Caco-2 (cell line): ENCODE measurements around the gene C22orf15. TPM values are rescaled to one million over a fixed set of nuclear protein-coding genes. Genes with fewer than 3 reads are reported as not detected.

ENCODE experiments used
- BruUV-seq: library from RNA; stranded (reverse); fragments of 400-500 nt; replicated peaks from 2 replicates; lab custom pipeline; 2021; lab: Mats Ljungman, UMichigan
- CTCF ChIA-PET: fragments of 300-600 bp; sonication (Branson Sonifier 250); formaldehyde crosslinking; loops from one replicate; lab custom pipeline; 2022; ENCODE audit warnings: antibody characterized with exemption; lab: Charles Lee
- POLR2A ChIA-PET: fragments of 300-600 bp; sonication (Branson Sonifier 250); formaldehyde crosslinking; loops from one replicate; lab custom pipeline; 2022; ENCODE audit warnings: antibody characterized with exemption; lab: Charles Lee
- DNase-seq, 2 experiments: peaks; one replicate each; pipeline versions ENCODE4 v3.0.0 to v3.0.0-alpha.2; 2020 to 2022
- H3K27me3 ChIP-seq: replicated peaks from 2 replicates; pipeline ENCODE4 v1.6.0; 2011; ENCODE audit warnings: low read length; ENCODE audit not compliant: control insufficient read depth, insufficient read depth
- H3K36me3 ChIP-seq: 2 replicates; pipeline ENCODE4 v1.5.1; 2011; ENCODE audit warnings: low read length; ENCODE audit not compliant: control insufficient read depth, insufficient read depth
- H3K4me1 ChIP-seq: fragments of 250-450 bp; sonication (Bioruptor Pico); 2 replicates; pipeline ENCODE4 v1.5.1; 2020; ENCODE audit warnings: mild to moderate bottlenecking
- H3K4me3 ChIP-seq: 2 replicates; pipeline ENCODE4 v1.5.1; 2011; ENCODE audit warnings: low read depth, mild to moderate bottlenecking, control low read depth, low read length
- H3K9me3 ChIP-seq: fragments of 250-450 bp; sonication (Bioruptor Pico); 2 replicates; pipeline ENCODE4 v1.5.1; 2020; ENCODE audit warnings: mild to moderate bottlenecking, moderate library complexity
- H3K27ac Mint-ChIP-seq: one replicate; pipeline ENCODE4 v1.8.0; 2022; ENCODE audit warnings: mixed read lengths; ENCODE audit not compliant: unreplicated experiment
- H3K27me3 Mint-ChIP-seq: one replicate; pipeline ENCODE4 v1.8.0; 2022; ENCODE audit warnings: mixed read lengths; ENCODE audit not compliant: insufficient read depth, unreplicated experiment
- H3K36me3 Mint-ChIP-seq: one replicate; pipeline ENCODE4 v1.8.0; 2022; ENCODE audit warnings: mild to moderate bottlenecking, mixed read lengths; ENCODE audit not compliant: insufficient read depth, unreplicated experiment
- H3K4me1 Mint-ChIP-seq: one replicate; pipeline ENCODE4 v1.8.0; 2022; ENCODE audit warnings: low read depth, mixed read lengths; ENCODE audit not compliant: unreplicated experiment
- H3K4me3 Mint-ChIP-seq: one replicate; pipeline ENCODE4 v1.8.0; 2022; ENCODE audit warnings: mild to moderate bottlenecking, moderate library complexity, mixed read lengths; ENCODE audit not compliant: unreplicated experiment
- H3K9me3 Mint-ChIP-seq: one replicate; pipeline ENCODE4 v1.8.0; 2022; ENCODE audit warnings: mixed read lengths; ENCODE audit not compliant: unreplicated experiment
- intact Hi-C: fragments of 100-400 bp; cut with micrococcal nuclease; formaldehyde crosslinking; loops from one replicate; pipeline ENCODE4 v1.10.0; 2022; ENCODE audit not compliant: unreplicated experiment
- total RNA-seq: library from RNA; stranded (reverse); gene quantifications from 2 replicates; pipeline ENCODE4 v1.2.3, GENCODE V29; 2022
- TF ChIP-seq, protein P1 (sequence below), 2 experiments: fragments of 200-600 bp in 1 of 2; IDR thresholded peaks; 1 replicate in 1 of 2; 2 replicates in 1 of 2; pipeline versions ENCODE4 v1.5.1 to v1.8.0; 2011 to 2022; ENCODE audit warnings: antibody characterized with exemption in 1 of 2, control low read depth in 1 of 2, inconsistent platforms in 1 of 2, low read depth in 1 of 2, low read length in 1 of 2, mild to moderate bottlenecking in 1 of 2, moderate library complexity in 1 of 2; ENCODE audit not compliant: insufficient read depth in 1 of 2, severe bottlenecking in 1 of 2, unreplicated experiment in 1 of 2

The C22orf15 gene
- total RNA-seq, 1 experiment from 2014 or later: not detected

DNA sequence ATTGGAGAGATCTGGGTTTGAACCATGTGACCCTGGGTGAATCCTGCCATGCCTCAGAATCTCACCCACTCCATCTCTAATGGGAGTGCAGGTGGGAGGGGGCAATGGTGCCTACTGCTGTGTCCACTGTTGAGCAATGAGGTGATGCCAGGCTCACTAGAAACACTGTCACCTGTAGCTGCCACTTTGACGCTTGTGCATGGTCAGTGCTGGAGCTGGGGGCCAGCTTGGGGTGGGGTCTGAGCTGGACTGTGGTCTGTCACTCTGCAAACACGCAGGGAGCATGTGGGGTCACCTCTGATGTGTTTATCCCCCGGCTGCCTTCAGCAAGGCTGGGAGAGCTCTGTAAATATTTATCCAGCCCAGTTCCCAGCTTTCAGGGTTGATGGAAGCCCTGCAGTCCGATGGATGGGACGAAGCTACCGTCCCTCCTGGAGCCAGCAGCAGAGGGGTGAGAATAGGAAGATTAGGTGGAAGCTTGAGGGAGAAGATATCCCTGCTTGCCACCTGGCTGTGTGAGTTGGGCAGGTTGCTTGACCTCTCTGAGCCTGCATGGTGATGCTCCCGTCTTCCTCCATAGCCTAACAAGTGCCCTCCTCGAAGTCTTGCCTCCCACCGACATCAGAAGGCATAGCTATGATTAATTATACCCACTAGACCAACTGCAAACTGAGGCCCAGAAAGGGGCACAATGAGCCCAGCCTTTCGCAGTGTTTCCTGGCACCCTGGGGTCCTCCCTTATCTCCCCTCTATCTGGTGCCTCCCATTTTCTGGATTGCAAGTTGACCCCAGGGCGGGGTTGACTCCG is 11.5 kb downstream of the C22orf15 start:
- peaks cover 18% of the 10 kb centered on the region for H3K4me1 Mint-ChIP-seq
- TF ChIP-seq, protein P1, sequence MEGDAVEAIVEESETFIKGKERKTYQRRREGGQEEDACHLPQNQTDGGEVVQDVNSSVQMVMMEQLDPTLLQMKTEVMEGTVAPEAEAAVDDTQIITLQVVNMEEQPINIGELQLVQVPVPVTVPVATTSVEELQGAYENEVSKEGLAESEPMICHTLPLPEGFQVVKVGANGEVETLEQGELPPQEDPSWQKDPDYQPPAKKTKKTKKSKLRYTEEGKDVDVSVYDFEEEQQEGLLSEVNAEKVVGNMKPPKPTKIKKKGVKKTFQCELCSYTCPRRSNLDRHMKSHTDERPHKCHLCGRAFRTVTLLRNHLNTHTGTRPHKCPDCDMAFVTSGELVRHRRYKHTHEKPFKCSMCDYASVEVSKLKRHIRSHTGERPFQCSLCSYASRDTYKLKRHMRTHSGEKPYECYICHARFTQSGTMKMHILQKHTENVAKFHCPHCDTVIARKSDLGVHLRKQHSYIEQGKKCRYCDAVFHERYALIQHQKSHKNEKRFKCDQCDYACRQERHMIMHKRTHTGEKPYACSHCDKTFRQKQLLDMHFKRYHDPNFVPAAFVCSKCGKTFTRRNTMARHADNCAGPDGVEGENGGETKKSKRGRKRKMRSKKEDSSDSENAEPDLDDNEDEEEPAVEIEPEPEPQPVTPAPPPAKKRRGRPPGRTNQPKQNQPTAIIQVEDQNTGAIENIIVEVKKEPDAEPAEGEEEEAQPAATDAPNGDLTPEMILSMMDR (IDR thresholded peaks at IDR 0.05; ENCODE audit: insufficient read depth in 1 of 2, low read depth in 1 of 2, low read length in 1 of 2, severe bottlenecking in 1 of 2, unreplicated experiment in 1 of 2): no peak
- Histone ChIP-seq H3K9me3 (no peaks in the 10 kb centered on the region), H3K36me3 (no peaks in the 10 kb centered on the region), H3K4me1 (peaks cover 38% of the 10 kb centered on the region), H3K4me3 (no peak overlapping the region), H3K27me3 (no peaks in the 10 kb centered on the region)
- intact Hi-C loops: no loop called here
- DNase-seq: peak in 1 of 2 experiments; percentile 31
- ChIA-PET CTCF (interaction anchor here (0.7 to 1.1 kb wide), 3 partner anchors 74 to 120 kb away, joined by 3 to 5 read pairs (median 3); partner anchors contain the start of genes MIF and SLC2A11), POLR2A (interaction anchor here (0.5 to 1.2 kb wide), 4 partner anchors 13 to 132 kb away, joined by 3 to 7 read pairs (median 4); partner anchors contain the start of gene ZNF70)
- H3K4me3 Mint-ChIP-seq: peak overlapping the region; percentile 67
- no TSS peak for BruUV-seq
- H3K27me3 Mint-ChIP-seq: no peaks in the 10 kb centered on the region
- H3K36me3 Mint-ChIP-seq: peaks cover 8% of the 10 kb centered on the region
- no peaks in the 10 kb centered on the region for H3K9me3 Mint-ChIP-seq
- peak overlapping the region; percentile 84 for H3K27ac Mint-ChIP-seq

DNA sequence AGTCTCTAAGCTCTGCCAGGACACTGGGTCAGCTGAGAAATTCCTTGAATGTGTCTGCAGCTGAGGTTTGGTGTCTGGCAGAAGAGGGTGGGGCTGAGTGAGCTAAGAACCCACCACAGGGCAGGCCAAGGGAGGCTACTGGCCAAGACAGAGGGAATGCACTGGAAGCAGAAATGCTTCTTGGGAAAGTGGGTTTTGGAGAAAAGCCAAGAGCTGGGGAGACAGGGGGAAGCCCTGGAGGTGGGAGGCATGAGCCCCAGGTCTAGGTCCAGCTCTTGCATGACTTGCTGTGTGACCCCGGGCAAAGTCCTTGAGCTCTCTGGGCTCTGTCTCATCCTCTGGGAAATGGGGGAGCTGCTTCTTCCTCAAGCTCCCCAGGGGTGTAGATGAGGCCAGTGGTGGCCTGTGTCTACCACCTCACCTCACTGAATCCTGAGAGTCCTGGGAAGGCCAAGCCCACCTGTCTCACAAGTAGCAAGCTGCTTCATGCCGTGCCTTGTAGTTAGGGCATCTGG is 12.2 kb downstream of the C22orf15 start:
- POLR2A ChIA-PET: interaction anchor here (0.5 to 1.2 kb wide), 4 partner anchors 12 to 133 kb away, joined by 3 to 7 read pairs (median 4); partner anchors contain the start of gene ZNF70

More for the DNA sequence above, 12.2 kb downstream of the C22orf15 start:
- Mint-ChIP-seq H3K27me3 (no peaks in the 10 kb centered on the region), H3K36me3 (peaks cover 8% of the 10 kb centered on the region), H3K9me3 (no peaks in the 10 kb centered on the region), H3K4me1 (peaks cover 18% of the 10 kb centered on the region), H3K27ac (peak overlapping the region; percentile 84), H3K4me3 (peak overlapping the region; percentile 67)
- Histone ChIP-seq H3K27me3 (no peaks in the 10 kb centered on the region), H3K9me3 (no peaks in the 10 kb centered on the region), H3K4me1 (peaks cover 38% of the 10 kb centered on the region), H3K4me3 (no peak overlapping the region), H3K36me3 (no peaks in the 10 kb centered on the region)
- TF ChIP-seq, protein P1 (IDR thresholded peaks at IDR 0.05; ENCODE audit: insufficient read depth in 1 of 2, low read depth in 1 of 2, low read length in 1 of 2, severe bottlenecking in 1 of 2, unreplicated experiment in 1 of 2): no peak
- peak; percentile 53 to 67 for DNase-seq
- intact Hi-C loops: no loop called here
- CTCF ChIA-PET: interaction anchor here (0.7 to 1.0 kb wide), 2 partner anchors 73 to 83 kb away, joined by 3 to 5 read pairs; partner anchors contain the start of gene SLC2A11
- BruUV-seq: no TSS peak
